Cardiac fibroblast (primary cell): ENCODE results near the gene RPL10.

Experiments
- DNase-seq, 2 donors: peaks; one replicate each; pipeline versions ENCODE4 v3.0.0 to v3.0.0-alpha.2; 2010; ENCODE audit warnings: low read depth in 2 of 2
- H3K4me3 ChIP-seq, 2 donors: replicated peaks in 1 of 2; 1 replicate in 1 of 2; 2 replicates in 1 of 2; pipeline ENCODE4 v1.5.1; 2011; ENCODE audit warnings: low read depth in 2 of 2, low read length in 2 of 2, mild to moderate bottlenecking in 2 of 2, moderate library complexity in 1 of 2
- CTCF ChIP-seq: IDR thresholded peaks from one replicate; pipeline ENCODE4 v1.5.1; 2011; ENCODE audit warnings: low read depth, mild to moderate bottlenecking, low read length, inconsistent platforms

Gene RPL10

GRCh38 chrX:154426916-154427770, 29.0 kb downstream of the RPL10 start:
- no peak for DNase-seq
- no peak overlapping the region for H3K4me3 ChIP-seq
- TF ChIP-seq CTCF: no peak

- DNase-seq: peak; percentile 94 to 96
- peak within 1 kb of the TSS; percentile 69 to 73 for H3K4me3 ChIP-seq
- TF ChIP-seq CTCF: no peak
These were observed 30.3 kb downstream of the RPL10 start, which contains the start of gene ATP6AP1 for GRCh38 chrX:154428176-154429171. ATP6AP1 (plus strand) TSS chrX:154428677; CDS start chrX:154428693, 16 bp downstream.

GRCh38 chrX:154429711-154430110, 31.5 kb downstream of the RPL10 start:
- DNase-seq: no peak
- H3K4me3 ChIP-seq: peak overlapping the region; percentile 69 to 73
- TF ChIP-seq CTCF: no peak

GRCh38 chrX:154430479-154430878, 32.3 kb downstream of the RPL10 start:
- no peak overlapping the region for H3K4me3 ChIP-seq
- TF ChIP-seq CTCF: no peak
- DNase-seq: no peak

GRCh38 chrX:154430916-154431315, 32.7 kb downstream of the RPL10 start:
- TF ChIP-seq CTCF: no peak
- no peak for DNase-seq
- no peak overlapping the region for H3K4me3 ChIP-seq

- H3K4me3 ChIP-seq: no peak overlapping the region
- no peak for DNase-seq
- no peak for TF ChIP-seq CTCF
These were observed 33.2 kb downstream of the RPL10 start for GRCh38 chrX:154431341-154431740.
